GM19397 (cell line): ENCODE results near the gene OSCP1.

ENCODE experiments used
- ATAC-seq: cut with Tn5 transposase; IDR thresholded peaks from one replicate; pipeline ENCODE4 v1.9.1; 2021; ENCODE audit warnings: mild to moderate bottlenecking, moderate library complexity; ENCODE audit not compliant: unreplicated experiment

The OSCP1 gene

DNA sequence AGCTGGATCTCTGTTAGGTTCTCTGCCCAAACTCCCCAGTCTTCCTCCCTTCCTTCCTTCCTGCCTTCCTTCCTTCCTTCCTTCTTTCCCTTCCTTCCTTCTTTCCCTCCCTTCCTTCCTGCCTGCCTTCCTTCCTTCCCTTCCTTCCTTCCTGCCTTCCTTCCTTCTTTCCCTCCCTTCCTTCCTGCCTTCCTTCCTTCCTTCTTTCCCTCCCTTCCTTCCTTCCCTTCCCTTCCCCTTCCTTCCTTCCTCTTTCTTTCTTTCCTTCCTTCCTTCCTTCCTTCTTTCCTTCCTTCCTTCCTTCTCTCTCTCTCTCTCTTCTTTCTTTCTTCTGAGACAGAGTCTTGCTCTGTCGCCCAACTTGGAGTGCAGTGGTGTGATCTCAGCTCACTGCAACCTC, 43.8 kb downstream of the OSCP1 start:
- no peak for ATAC-seq

DNA sequence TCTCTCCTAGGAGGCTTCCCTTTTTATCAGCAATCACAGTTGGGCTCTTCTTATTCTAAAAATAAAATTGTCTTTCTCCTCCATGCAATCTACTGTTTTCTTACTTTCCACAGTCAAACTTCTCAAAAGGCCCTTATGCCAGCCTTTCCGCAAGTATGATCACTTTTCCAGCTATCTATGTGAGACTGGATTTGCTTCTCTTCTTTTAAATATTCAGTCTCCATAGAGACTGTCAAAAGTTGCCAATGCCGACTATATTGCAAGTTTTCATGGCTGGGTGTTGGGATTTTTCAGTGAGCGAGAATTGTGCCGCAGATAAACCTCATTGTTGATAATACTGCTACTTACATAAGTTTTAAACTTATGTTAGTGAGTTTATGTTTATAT, 47.8 kb downstream of the OSCP1 start:
- no peak for ATAC-seq

GRCh38 chr1:36401602-36402503, 48.4 kb downstream of the OSCP1 start:
- no peak for ATAC-seq

- ATAC-seq: no peak
These were observed 49.2 kb downstream of the OSCP1 start for GRCh38 chr1:36400825-36401601.

GRCh38 chr1:36400514-36400824, 49.8 kb downstream of the OSCP1 start:
- no peak for ATAC-seq

- ATAC-seq: no peak
These were observed 51.8 kb downstream of the OSCP1 start for GRCh38 chr1:36398370-36398977.

GRCh38 chr1:36397378-36398230, 52.6 kb downstream of the OSCP1 start, which contains the start of gene LSM10:
Gene LSM10, minus strand, starts transcription at chr1:36397908. Its CDS starts 3,779 bp downstream, at chr1:36394129.
- peak; percentile 85 for ATAC-seq

DNA sequence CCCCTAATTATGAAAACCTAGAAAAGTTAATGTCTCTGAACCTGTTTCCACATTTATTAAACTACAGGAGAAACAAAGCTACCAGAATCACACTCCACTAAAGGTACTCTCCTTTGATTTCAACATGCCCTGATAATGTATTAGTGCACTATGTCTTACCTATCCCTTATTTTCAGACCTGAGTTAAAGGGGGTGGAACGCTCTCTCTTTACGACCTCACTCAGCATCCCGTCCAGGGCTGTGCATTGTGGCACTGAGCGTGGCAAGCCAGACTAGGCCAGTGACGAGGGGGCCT, 53.2 kb downstream of the OSCP1 start:
- ATAC-seq: no peak

DNA sequence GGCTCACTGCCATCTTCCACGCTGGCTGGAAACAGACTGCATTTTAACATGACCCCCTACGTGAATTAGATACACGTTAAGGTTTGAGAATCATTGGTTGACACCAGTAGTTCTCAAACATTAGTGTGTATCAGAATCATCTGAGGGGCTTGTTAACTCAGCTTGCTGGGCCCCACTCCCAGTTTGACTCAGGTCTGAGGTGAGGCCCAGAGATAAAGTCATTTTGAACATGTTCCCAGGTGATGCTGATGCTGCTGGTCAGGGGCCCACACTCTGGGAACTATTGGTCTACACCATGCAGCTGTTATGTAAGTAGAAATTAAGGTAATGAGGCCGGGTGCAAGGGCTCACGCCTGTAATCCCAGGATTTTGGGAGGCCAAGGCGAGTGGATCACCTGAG, 53.9 kb downstream of the OSCP1 start:
- no peak for ATAC-seq

DNA sequence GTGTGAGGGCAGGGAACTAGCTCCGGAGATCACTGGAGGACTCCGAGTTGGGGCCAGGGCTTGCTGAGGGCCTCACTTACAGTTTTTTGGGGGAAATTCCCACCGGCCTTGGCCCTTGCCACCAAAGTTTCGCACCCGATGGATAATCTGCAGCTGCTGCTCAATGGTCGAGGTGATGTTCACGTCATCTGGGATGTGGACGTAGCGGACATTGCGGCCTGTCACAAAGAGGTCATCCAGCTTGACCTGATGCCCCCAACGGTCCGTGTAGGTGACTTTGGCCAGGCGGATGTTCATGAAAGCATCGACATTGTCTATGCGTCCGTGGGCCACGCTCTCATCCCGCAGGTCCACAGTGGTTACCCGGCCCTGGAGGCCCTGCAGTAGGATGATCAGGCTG, 56.6 kb downstream of the OSCP1 start:
- ATAC-seq: no peak

DNA sequence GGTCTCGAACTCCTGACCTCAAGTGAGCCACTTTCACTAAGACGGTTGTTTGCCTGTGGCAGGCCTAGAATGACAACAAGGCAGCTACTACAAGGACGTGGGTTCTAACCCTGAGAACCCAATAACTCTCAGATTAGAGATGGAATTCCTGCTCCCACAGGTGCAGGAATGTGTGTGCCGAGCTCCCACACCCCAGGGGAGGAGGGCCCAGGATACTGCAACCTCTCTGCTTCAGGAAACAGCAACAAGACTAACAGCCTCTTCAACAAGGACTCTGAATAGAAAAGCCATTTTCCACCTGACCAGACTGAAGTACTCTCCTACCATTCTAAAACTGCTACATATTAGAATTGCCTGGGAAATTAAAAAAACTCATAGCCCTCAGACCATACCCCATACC, 57.4 kb downstream of the OSCP1 start:
- ATAC-seq: no peak

- no peak for ATAC-seq
These were observed 59.0 kb downstream of the OSCP1 start for GRCh38 chr1:36391271-36391670.

DNA sequence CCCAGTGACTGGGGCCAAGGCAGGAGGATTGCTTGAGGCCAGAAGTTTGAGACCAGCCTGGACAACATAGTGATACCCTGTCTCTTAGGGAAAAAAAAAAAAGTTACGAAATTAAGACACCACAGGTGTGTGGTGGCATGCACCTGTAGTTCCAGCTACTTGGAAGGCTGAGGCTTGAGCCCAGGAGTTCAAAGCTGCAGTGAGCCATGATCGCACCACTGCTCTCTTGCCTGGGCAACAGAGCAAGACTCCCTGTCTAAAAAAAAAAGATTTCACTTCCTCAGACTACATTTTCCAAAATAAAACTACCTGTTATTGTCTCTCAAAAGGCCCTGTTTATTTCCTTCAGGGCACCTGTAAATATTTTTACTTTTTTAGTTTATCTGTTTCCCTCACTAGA, 59.8 kb downstream of the OSCP1 start:
- no peak for ATAC-seq

DNA sequence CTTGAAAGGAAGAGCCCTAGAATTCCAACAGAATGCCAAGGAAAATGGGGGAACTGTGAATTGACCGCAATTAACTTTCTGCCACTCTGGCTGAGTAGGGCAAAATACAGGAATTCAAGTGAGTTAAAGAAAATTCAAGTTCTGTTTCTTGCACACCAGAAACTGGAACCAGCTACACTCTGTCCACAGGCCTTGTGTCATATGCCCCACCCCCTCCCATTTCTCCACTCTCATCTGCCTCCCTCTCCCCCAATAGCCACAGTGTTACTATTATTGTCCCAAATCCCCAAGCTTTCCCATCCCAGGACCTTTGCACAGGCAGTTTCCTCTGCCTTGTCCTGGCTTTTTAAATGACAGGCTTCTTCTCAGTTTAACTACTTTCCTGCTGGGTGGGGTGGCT, 60.3 kb downstream of the OSCP1 start:
- no peak for ATAC-seq

- ATAC-seq: no peak
These were observed 61.0 kb downstream of the OSCP1 start for GRCh38 chr1:36389261-36389660.

DNA sequence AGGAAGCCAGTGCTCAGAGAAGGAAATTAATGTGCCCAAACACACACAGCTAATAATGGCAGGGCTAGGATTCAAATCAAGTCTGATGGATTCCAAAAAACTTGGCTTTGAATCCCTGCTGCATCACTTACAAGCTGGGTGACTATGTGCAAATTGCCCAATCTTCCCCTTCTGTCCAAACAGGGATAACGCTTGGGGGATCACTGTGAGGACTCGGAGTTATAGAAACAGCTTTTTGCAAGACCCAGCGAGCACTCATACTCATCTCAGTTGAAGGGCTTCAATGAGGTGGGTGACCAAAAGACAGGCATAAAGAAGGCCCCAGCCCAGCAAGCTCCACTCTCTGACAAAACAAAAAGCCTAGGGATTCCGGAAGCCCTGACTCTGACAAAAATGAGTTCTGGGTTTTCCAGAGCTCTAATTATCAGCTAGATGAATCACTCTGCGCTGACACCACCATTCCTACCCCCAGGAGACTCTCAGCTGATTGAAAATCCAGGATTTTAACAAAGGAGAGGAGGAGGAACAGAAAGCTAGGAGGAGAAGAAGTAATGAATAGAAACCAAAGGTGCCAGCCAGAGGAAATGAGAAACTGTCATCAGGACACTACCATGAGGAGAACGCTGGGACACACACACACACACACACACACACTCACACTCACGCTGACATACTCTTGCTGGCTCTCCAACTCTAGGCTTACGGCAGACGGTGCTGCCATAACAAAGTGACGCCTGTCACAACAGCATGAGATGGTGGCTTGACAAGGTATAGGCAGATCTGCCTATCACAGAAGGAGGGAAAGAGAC, 62.9 kb downstream of the OSCP1 start:
- ATAC-seq: no peak

- ATAC-seq: peak; percentile 27
These were observed 63.7 kb downstream of the OSCP1 start for GRCh38 chr1:36386265-36387140.

GRCh38 chr1:36385410-36386264, 64.6 kb downstream of the OSCP1 start, which contains the start of gene STK40:
Gene STK40, minus strand, starts transcription at chr1:36385924. Its CDS starts 24,592 bp downstream, at chr1:36361332.
- peak; percentile 81 for ATAC-seq
